Esophagus muscularis mucosa (tissue), 3 donors: ENCODE data around the gene CREG1.

Experiments
- POLR2A ChIP-seq: fragments of 450-650 bp; IDR thresholded peaks from one replicate; pipeline ENCODE4 v1.6.1; 2017; ENCODE audit warnings: antibody characterized with exemption, moderate library complexity, mild to moderate bottlenecking, low read depth
- TF ChIP-seq, protein P1 (sequence below), 3 experiments: fragments of 200-600 bp in 2 of 3; fragments of 450-650 bp in 1 of 3; sonication (generic) in 2 of 3; IDR thresholded peaks; one replicate each; pipeline ENCODE4 v1.5.1; 2017 to 2019; ENCODE audit warnings: antibody characterized with exemption in 3 of 3, mild to moderate bottlenecking in 2 of 3, moderate library complexity in 1 of 3

DNA sequence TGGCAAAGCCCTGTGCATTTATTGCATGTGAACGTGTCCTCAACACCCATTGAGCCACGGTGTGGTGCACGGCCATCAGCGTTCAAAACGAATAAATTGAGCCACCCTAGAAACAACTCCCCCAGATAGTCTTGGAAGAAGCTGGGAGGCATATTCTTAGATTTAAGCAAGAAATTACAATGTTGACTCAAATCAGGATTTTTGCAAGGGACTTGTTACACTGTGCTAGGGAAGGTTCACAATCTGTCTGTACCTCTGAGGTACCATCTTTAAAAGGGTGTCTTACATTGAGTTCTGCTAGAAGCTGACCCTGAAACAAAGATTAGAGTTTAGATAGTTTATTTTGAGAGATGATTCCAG is 51.4 kb downstream of the CREG1 start:
- no peak for TF ChIP-seq POLR2A
- TF ChIP-seq, protein P1, sequence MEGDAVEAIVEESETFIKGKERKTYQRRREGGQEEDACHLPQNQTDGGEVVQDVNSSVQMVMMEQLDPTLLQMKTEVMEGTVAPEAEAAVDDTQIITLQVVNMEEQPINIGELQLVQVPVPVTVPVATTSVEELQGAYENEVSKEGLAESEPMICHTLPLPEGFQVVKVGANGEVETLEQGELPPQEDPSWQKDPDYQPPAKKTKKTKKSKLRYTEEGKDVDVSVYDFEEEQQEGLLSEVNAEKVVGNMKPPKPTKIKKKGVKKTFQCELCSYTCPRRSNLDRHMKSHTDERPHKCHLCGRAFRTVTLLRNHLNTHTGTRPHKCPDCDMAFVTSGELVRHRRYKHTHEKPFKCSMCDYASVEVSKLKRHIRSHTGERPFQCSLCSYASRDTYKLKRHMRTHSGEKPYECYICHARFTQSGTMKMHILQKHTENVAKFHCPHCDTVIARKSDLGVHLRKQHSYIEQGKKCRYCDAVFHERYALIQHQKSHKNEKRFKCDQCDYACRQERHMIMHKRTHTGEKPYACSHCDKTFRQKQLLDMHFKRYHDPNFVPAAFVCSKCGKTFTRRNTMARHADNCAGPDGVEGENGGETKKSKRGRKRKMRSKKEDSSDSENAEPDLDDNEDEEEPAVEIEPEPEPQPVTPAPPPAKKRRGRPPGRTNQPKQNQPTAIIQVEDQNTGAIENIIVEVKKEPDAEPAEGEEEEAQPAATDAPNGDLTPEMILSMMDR (IDR thresholded peaks at IDR 0.05): no peak
